Prostate gland (tissue), 2 donors: Measurements from ENCODE around the gene CYTH4.

ENCODE experiments used
- POLR2A ChIP-seq: fragments of 450-650 bp; IDR thresholded peaks from one replicate; pipeline ENCODE4 v1.6.1; 2016; ENCODE audit warnings: antibody characterized with exemption, mild to moderate bottlenecking
- POLR2AphosphoS5 ChIP-seq: sonication (generic); formaldehyde crosslinking; IDR thresholded peaks from one replicate; pipeline ENCODE4 v1.6.1; 2017; ENCODE audit warnings: antibody characterized with exemption
- TF ChIP-seq, protein P1 (sequence below), 4 experiments: fragments of 200-600 bp in 2 of 4; fragments of 450-650 bp in 2 of 4; sonication (generic) in 2 of 4; IDR thresholded peaks; 1 replicate in 3 of 4; 2 replicates in 1 of 4; pipeline ENCODE4 v1.5.1; 2016 to 2019; ENCODE audit warnings: antibody characterized with exemption in 4 of 4, mild to moderate bottlenecking in 2 of 4, moderate library complexity in 2 of 4

DNA sequence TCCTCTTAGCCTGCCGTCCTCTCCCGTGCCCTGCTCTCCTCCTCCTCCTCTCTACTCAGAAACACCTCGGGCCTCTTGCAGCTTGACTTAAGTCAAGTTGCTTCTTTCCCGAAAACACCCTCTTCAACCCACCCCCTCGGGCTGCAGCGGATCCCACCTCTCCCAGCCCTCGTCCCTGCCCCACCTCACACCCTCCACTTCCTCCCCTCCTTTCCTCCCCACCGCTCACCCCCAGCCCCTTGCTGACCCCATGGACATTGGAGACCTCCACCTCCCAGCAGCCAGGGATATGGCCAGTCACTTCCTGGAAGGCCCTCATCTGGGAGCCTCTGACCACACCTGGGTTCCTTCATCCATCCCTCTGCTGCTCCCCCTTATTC, 8.5 kb upstream of the CYTH4 start:
- TF ChIP-seq, protein P1, sequence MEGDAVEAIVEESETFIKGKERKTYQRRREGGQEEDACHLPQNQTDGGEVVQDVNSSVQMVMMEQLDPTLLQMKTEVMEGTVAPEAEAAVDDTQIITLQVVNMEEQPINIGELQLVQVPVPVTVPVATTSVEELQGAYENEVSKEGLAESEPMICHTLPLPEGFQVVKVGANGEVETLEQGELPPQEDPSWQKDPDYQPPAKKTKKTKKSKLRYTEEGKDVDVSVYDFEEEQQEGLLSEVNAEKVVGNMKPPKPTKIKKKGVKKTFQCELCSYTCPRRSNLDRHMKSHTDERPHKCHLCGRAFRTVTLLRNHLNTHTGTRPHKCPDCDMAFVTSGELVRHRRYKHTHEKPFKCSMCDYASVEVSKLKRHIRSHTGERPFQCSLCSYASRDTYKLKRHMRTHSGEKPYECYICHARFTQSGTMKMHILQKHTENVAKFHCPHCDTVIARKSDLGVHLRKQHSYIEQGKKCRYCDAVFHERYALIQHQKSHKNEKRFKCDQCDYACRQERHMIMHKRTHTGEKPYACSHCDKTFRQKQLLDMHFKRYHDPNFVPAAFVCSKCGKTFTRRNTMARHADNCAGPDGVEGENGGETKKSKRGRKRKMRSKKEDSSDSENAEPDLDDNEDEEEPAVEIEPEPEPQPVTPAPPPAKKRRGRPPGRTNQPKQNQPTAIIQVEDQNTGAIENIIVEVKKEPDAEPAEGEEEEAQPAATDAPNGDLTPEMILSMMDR (IDR thresholded peaks at IDR 0.05), result no peak
- TF ChIP-seq POLR2A (no peak), POLR2AphosphoS5 (no peak)
